ENCODE measurements around the gene HIP1.
"Not testable (repeated sequence)": the region's sequence is repeated elsewhere in the genome, so short reads cannot be mapped to it uniquely, and the experiment has no call there.

Gene HIP1

DNA sequence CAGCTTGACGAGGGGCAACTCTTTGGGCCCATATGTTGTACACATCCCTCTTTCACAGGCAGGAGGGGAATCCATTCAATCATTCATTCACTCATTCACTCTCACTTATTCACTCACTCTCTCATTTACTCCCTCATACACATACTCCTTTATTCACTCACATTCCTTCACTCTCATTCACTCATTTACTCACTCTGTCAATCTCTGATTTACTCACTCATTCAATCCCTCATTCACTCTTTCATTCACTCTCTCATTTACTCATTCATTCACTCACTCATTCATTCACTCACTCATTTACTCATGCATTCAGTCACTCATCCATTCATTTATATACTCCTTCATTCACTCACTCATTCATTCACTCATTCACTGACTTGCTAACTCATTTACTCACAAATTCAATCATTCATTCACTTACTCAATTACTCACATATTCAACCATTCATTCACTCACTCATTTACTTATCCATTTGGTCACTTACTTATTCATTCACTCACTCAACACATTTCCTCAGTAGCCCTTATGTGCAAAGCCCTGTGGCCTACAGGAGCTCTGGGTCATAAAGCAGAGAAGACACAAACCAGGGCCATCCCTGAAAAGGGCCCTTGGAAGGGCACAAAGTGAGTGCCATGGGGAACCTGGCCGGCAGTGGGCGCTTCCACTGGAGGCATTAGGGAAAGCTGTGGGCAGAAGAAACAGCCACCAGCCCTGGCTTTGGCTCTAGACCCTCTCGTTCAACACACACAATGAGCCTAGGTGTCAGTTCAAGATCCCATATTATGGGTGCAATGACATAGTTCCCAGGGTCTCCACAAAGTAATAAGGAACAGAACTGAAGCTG lies 26.0 kb downstream of the HIP1 start:
- DNase-seq: no peak

DNA sequence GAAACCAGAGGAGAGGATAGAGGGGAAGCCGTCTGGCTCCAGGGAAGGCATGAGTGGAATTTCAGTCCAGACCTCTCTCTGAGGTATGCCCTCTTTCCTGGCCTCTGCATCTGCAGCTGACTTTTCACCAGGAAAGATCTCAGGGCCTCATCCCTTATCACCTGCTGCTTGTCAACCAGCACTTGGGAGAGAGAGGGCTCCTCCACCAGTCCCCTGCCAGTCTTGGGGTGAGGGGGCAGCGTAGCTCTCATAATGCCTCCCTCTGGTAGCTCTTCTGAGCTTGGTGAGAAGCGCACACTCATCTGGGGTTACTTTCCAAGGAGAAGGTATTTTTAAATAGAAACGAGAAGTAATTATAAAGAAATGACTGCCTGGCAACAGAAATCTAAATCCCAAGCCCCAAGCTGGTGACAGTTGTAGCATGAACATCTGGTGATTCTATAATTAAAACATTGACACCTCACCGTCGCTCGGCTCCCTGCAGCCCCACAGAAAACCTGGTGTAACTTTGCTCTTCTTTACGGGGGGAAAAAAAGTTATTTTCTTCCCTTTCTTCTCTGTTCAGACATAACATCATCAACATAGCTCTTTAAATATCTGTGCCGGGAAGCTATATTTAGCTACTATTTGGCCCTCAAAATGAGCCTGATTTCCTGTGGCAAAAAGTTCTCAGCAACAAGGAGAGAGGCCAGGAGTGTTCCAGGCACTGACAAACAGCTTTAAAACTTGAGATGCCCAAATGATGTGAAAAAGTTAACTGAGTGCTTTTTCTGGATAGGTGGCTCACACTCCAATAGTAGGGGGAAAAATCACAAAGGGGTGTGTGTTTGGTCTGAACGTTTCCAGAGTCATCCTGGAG lies 26.9 kb downstream of the HIP1 start:
- DNase-seq: peak; percentile 8 to 24

GRCh38 chr7:75711076-75711475 lies 27.7 kb downstream of the HIP1 start:
- peak in 1 of 2 donors; percentile 8 for DNase-seq

DNA sequence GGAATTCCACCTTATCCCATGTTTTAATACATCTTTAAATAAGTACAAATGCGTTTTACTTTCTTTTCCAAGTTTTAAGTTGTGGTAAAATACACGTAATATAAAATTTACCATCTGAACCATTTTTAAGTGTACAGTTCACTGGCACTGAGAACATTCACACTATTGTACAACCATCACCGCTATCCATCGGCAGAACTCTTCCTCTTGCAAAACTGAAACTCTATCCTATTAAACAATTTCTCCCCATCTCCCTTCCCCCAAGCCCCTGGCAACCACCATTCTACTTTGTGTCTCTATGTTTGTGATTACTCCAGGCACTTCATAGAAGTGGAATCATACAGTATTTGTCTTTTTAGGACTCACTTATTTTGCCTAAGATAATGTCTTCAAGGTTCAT lies 33.8 kb downstream of the HIP1 start:
- DNase-seq: no peak

GRCh38 chr7:75702515-75702914 lies 36.2 kb downstream of the HIP1 start:
- no peak for DNase-seq

- no peak for DNase-seq
These were observed 38.7 kb downstream of the HIP1 start for GRCh38 chr7:75699993-75700392.

DNA sequence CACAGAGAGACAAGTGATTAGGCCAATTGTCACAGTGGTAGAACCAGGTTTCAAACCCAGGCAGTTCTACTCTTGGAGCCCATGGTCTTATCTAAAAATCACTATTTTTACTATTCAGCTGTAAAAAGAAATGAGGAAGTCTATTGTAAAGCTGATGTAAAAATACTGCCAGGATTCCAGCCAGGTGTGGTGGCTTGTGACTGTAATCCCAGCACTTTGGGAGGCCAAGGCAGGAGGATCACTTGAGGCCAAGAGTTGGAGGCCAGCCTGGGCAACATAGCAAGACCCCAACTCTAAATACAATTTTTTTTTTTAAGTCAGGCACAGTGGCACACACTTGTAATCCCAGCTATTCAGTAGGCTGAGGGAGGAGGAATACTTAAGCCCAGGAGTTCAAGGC lies 40.4 kb downstream of the HIP1 start:
- no peak for DNase-seq

GRCh38 chr7:75696263-75697037 lies 42.3 kb downstream of the HIP1 start:
- DNase-seq: no peak

DNA sequence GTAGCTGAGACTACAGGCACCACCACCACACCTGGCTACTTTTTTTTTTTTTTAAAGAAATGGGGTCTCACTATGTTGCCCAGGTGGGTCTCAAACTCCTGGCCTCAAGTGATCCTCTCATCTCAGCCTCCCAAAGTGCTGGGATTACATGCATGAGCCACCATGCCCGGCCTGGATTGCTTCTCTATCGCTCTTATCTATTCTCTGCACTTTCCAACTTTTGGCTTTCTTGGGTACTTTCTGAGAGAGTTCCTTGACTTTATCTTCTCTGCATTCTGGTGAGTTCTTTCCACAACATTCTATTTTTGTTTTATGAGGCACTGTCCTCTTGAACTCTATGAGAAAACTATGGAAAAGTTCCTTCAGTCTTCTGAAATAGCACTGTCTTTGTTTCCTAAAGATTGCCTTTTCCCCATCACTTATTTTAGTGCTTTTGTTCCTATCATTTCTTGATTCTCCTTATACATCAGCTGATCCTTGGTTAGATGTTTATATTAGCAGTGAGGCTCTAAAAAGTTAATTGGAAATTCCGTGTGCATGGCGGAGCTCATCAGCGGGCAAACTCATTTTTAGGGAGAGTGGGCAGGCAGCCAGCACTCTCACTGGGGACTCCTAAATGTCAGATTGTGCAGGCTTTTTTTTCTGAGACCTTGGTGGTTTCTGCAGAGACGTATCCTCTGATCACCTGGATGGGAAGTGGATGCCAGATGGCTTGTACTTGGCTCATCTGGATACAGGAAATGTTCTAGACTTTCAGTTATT lies 43.9 kb downstream of the HIP1 start:
- no peak for DNase-seq

DNA sequence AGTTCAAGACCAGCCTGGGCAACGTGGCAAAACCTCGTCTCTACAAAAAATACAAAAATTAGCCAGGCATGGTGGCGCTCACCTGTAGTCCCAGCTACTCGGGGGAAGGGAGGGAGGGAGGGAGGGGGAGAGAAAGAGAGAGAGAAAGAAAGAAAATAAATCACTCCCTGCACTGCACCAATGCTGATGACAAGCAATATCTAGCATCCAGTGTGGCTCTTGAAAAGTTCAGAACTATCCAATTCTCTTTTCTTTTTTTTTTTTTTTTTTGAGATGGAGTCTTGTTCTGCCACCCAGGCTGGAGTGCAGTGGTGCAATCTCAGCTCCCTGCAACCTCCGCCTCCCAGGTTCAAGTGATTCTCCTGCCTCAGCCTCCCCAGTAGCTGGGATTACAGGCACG lies 45.1 kb downstream of the HIP1 start:
- DNase-seq: not testable (repeated sequence)

GRCh38 chr7:75691793-75692543 lies 46.8 kb downstream of the HIP1 start:
- DNase-seq: no peak

GRCh38 chr7:75690121-75690523 lies 48.6 kb downstream of the HIP1 start:
- no peak for DNase-seq

DNA sequence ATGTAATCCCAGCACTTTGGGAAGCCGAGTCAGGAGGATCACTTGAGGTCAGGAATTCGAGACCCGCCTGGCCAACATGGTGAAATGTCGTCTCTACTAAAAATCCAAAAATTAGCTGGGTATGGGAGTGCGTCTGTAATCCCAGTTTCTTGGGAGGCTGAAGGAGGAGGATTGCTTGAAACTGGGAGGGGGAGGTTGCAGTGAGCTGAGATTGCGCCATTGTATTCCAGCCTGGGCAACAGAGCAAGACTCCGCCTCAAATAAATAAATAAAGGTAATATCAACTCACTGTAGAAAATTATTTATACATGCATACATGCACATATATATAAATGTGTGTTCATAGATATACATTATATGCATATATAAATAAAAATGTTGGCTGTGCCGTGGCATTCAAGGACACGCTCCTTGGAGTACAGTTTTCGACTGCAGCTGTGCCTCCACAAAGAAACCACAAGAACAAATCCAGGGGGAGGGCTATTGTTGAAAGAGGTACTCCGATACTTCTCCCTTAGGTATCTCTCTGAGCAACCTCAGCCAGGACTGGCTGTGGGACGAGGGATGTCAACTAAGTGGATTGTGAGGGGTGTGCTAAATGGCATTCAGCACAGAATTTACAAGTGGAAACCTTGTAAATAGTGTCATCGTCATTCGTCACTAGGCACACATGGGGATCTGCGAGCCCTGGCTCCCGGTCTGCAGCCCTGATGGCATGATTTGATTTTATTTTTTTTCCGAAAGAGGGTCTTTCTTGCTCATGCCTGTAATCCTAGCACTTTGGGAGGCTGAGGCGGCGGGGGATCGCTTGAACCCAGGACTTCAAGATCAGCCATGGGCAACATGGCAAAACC lies 49.3 kb downstream of the HIP1 start:
- no peak for DNase-seq

DNA sequence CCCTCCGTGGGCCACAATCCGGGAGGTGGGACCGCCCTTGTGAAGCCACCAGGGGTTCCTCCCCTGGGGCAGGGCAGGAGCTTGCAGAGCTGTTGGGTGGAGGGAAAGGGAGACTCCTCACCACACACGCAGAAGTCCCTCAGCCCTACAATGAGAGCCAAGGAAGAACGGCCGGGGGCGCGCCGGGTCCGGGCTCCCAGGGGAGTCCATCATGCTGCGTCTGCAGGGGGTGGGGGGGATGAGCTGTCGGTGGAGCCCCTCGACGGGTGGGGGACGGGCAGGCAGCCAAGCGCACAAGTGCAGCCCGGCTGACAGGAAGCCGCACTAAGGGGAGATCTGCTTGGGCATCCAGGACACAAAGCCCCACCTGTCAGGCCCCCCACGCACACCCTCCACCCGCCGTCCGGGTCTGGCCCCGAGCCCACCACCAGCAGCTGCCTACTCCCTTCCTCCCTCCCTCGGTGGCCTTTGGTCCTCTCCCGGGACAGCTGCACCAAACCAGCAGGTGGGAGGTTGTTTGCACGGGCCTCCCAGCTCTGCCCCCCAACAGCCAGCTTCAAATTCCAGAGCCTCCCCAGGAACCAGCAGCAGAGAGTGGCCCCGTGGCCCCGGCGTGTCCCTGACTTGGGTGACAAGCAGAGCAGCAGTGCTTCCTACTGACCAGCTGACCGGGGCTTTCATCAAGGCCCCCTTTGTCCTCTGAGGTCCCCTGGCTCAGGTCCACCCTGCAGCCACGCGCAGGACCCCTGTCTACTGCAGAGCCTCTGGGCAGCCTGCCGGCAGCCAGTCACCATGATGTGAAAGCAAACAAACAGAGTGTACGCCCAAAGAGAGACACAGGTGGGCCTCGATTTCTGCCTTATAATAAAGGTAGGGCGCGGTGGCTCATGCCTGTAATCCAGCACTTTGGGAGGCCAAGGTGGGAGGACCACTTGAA lies 50.3 kb downstream of the HIP1 start:
- DNase-seq: no peak

- no peak for DNase-seq
These were observed 51.3 kb downstream of the HIP1 start for GRCh38 chr7:75687246-75688088.

GRCh38 chr7:75686551-75686950 lies 52.2 kb downstream of the HIP1 start:
- DNase-seq: no peak

DNA sequence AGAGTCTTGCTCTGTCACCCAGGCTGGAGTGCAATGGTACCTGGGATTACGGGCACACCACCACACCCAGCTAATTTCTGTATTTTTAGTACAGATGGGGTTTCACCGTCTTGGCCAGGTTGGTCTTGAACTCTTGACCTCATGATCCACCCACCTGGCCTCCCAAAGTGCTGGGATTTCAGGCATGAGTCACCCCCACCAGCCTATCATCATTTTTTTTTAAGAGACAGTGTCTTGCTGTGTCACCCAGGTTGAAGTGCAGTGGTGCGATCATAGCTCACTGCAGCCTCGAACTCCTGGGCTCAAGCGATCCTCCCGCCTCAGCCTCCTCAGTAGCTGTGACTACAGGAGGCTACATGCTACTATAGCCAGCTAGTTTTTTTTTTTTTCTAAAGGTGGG lies 56.7 kb downstream of the HIP1 start:
- not testable (repeated sequence) for DNase-seq

- no peak for DNase-seq
These were observed 59.7 kb downstream of the HIP1 start for GRCh38 chr7:75679060-75679459.
